ENCODE data around the gene FAP.

Gene FAP

DNA sequence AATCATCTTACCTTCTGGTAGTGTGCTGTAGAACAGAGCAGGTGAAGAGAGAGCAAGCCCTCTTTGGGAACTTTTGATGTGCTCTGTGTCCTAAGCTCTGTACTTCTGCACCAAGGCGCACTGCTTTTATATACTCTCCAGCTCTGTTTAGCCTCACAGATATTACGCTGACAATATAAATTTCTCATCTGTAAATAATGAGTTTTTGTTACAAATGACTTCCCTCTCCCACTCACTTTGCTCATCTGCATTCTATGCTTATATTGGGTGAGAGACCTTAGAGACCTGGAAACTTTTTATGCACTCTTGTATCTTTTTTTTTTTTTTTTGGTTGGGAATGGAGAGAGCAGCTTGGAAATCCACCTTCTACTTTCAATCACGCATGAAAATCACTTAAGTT is 91.1 kb downstream of the FAP start, which contains the start of gene GCG:
Gene GCG (minus strand): TSS at position 101 of the 400 bp plus-strand sequence. CDS start 3,069 bp downstream, outside the sequence.
- no peak for TF ChIP-seq ZNF274 (IDR thresholded peaks at IDR 0.05; ENCODE audit: low read depth, low read length)
- no peak within 1 kb of the TSS for H3K4me3 ChIP-seq (ENCODE audit: low read length)

- no peak for TF ChIP-seq ZNF274 (IDR thresholded peaks at IDR 0.05; ENCODE audit: low read depth, low read length)
- no peak overlapping the region for H3K4me3 ChIP-seq (ENCODE audit: low read length)
These were observed 93.3 kb downstream of the FAP start for GRCh38 chr2:162149940-162150339.

- no peak overlapping the region for H3K4me3 ChIP-seq (ENCODE audit: low read length)
- TF ChIP-seq ZNF274 (IDR thresholded peaks at IDR 0.05; ENCODE audit: low read depth, low read length): no peak
These were observed 93.8 kb downstream of the FAP start for GRCh38 chr2:162149466-162149865.

- no peak overlapping the region for H3K4me3 ChIP-seq (ENCODE audit: low read length)
- no peak for TF ChIP-seq ZNF274 (IDR thresholded peaks at IDR 0.05; ENCODE audit: low read depth, low read length)
These were observed 94.3 kb downstream of the FAP start for GRCh38 chr2:162148956-162149355.

DNA sequence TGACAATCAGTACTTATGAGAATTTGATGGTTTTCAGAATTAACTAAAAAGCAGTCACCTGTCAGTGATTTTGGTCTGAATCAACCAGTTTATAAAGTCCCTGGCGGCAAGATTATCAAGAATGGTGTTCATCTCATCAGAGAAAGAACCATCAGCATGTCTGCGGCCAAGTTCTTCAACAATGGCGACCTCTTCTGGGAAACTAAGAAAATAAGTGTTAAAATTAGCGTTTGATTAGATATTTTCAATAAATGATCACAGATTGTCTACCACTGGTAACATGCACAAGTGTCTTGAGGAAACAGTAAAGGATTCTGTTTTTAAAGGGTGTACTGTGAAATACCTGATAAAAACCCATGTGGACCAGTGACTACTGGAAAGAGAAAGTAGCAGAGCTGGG is 99.3 kb downstream of the FAP start:
- H3K4me3 ChIP-seq (ENCODE audit: low read length): no peak overlapping the region
- TF ChIP-seq ZNF274 (IDR thresholded peaks at IDR 0.05; ENCODE audit: low read depth, low read length): no peak

DNA sequence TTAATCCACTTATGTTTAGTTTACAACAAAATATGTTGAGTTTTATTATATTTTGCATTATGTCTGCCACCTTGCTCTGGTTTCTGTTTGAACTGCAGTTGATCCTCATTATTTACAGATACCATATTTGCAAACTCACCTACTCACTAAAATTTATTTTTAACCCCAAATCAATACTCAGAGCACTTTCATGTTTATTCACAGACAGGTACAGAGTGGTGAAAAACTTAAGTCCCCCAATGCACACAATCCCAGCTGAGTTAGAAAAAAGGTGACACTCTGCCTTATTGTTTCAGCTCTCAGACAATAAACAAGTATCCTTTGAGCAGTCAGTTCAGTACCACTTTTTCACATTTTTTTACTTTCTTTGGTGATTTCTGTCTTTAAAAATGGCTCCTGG is 104.9 kb downstream of the FAP start:
- TF ChIP-seq ZNF274 (IDR thresholded peaks at IDR 0.05; ENCODE audit: low read depth, low read length): no peak
- H3K4me3 ChIP-seq (ENCODE audit: low read length): no peak overlapping the region

DNA sequence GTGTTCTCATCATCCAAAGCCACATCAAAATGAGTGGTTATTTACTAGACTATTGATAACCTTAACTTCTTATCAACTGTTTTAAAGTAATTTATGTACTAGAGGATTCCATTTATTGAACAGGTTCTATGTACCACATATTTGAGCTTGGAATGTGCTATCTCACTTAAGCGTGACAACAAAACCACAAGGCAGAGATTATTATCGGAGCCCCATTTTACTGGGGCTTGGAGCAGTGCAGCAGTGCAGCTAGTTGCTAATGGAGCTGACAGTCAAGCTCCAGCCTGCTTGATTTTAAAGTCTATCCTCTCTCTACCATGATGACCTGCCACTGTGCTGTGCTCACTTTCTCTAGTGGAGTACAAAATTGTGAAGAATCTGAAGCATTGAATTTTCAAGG is 115.8 kb downstream of the FAP start:
- no peak for TF ChIP-seq ZNF274 (IDR thresholded peaks at IDR 0.05; ENCODE audit: low read depth, low read length)
- H3K4me3 ChIP-seq (ENCODE audit: low read length): no peak overlapping the region

DNA sequence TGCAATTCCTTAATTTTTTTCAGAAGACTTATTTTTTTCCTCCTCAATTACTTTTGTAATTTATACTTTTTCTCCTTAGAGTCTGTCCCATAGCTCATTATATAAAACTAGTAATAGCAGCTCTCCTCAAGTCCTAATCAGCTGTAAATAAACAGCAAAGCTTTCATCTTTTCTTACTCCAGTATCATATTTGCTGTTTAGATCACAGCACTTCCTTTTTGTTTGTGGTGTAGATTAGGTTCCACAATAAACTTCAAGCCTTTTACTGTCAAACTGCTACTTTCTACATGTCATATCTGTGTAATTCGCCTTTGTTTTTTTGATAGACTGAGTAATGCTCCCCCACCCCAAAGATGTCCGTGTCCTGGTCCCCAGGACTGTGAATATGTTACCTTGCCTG is 116.7 kb downstream of the FAP start:
- no peak for TF ChIP-seq ZNF274 (IDR thresholded peaks at IDR 0.05; ENCODE audit: low read depth, low read length)
- no peak overlapping the region for H3K4me3 ChIP-seq (ENCODE audit: low read length)

- TF ChIP-seq ZNF274 (IDR thresholded peaks at IDR 0.05; ENCODE audit: low read depth, low read length): no peak
- no peak overlapping the region for H3K4me3 ChIP-seq (ENCODE audit: low read length)
These were observed 117.1 kb downstream of the FAP start for GRCh38 chr2:162126111-162126519.

DNA sequence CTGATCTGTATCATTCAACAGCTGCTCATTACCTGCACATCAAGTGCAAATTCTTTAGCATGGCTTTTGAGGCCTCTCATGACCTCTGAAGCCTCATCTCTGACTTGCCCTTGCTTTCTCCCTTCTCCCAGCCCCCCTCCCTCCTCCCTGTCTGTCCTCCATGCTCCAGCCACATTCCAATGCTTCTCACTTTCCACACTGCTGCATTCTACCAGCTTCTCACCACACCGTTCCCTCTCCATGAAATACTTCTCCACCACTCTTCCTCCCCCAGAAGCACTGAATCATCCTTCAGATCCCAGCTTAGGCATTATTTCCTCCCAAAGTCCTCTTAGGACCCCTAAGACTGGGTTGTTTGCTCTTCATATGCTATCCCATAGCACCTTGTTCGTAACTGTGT is 118.1 kb downstream of the FAP start:
- H3K4me3 ChIP-seq (ENCODE audit: low read length): no peak overlapping the region
- TF ChIP-seq ZNF274 (IDR thresholded peaks at IDR 0.05; ENCODE audit: low read depth, low read length): no peak

GRCh38 chr2:162123806-162124758 is 119.2 kb downstream of the FAP start:
- no peak overlapping the region for H3K4me3 ChIP-seq (ENCODE audit: low read length)
- TF ChIP-seq ZNF274 (IDR thresholded peaks at IDR 0.05; ENCODE audit: low read depth, low read length): no peak

Data from GM08714 (cell line).